ENCODE measurements around the gene RHBDF1. TPM values are rescaled to one million over a fixed set of nuclear protein-coding genes. Genes with fewer than 3 reads are reported as not detected.

The RHBDF1 gene
- total and polyA plus RNA-seq, 4 donors: 26.6 to 51.2 (median 29.9) TPM

GRCh38 chr16:71210-71539 is 1.3 kb downstream of the RHBDF1 start:
- Histone ChIP-seq H3K4me3 (peak overlapping the region; percentile 69), H3K27me3 (ENCODE audit: control insufficient read depth in 3 of 3, insufficient read depth in 3 of 3, low read length in 2 of 3) (no peaks in the 10 kb centered on the region), H3K4me1 (ENCODE audit: control insufficient read depth in 5 of 5, insufficient read depth in 5 of 5, low read length in 5 of 5) (peaks cover 2 to 49% (median 40%) of the 10 kb centered on the region in 5 donors), H3K9me3 (ENCODE audit: control insufficient read depth in 4 of 4, insufficient read depth in 3 of 4, low read length in 3 of 4) (no peaks in the 10 kb centered on the region), H3K9ac (ENCODE audit: insufficient read depth in 1 of 2, low read length in 2 of 2) (peak overlapping the region in 1 of 2 donors; percentile 13), H3K36me3 (ENCODE audit: control insufficient read depth in 4 of 4, insufficient read depth in 4 of 4, low read length in 4 of 4) (no peaks in the 10 kb centered on the region), H3K27ac (ENCODE audit: low read depth in 1 of 2, low read length in 1 of 2) (no peak overlapping the region)
- 48 to 72% methylated on average over 5 of the region's 5 CpGs for WGBS, 2 donors
- TF ChIP-seq CTCF (IDR thresholded peaks at IDR 0.05; ENCODE audit: control extremely low read depth, extremely low read depth): no peak
- DNase-seq: no peak
- ATAC-seq (ENCODE audit: insufficient read depth, low FRiP score): no peak

GRCh38 chr16:69181-69580 is 3.2 kb downstream of the RHBDF1 start:
- Histone ChIP-seq H3K4me1 (ENCODE audit: control insufficient read depth in 5 of 5, insufficient read depth in 5 of 5, low read length in 5 of 5) (peaks cover 0 to 41% (median 34%) of the 10 kb centered on the region in 5 donors), H3K36me3 (ENCODE audit: control insufficient read depth in 4 of 4, insufficient read depth in 4 of 4, low read length in 4 of 4) (peaks cover 0 to 7% (median 2%) of the 10 kb centered on the region in 4 donors), H3K27ac (ENCODE audit: low read depth in 1 of 2, low read length in 1 of 2) (no peak overlapping the region), H3K9ac (ENCODE audit: insufficient read depth in 1 of 2, low read length in 2 of 2) (no peak overlapping the region), H3K9me3 (ENCODE audit: control insufficient read depth in 4 of 4, insufficient read depth in 3 of 4, low read length in 3 of 4) (no peaks in the 10 kb centered on the region), H3K4me3 (no peak overlapping the region), H3K27me3 (ENCODE audit: control insufficient read depth in 3 of 3, insufficient read depth in 3 of 3, low read length in 2 of 3) (no peaks in the 10 kb centered on the region)
- no peak for TF ChIP-seq CTCF (IDR thresholded peaks at IDR 0.05; ENCODE audit: control extremely low read depth, extremely low read depth)
- WGBS, 2 donors: 73 to 82% methylated on average over 8 of the region's 8 CpGs
- DNase-seq: no peak
- no peak for ATAC-seq (ENCODE audit: insufficient read depth, low FRiP score)

GRCh38 chr16:67884-68789 is 4.3 kb downstream of the RHBDF1 start:
- no peak for ATAC-seq (ENCODE audit: insufficient read depth, low FRiP score)
- Histone ChIP-seq H3K9ac (ENCODE audit: insufficient read depth in 1 of 2, low read length in 2 of 2) (no peak overlapping the region), H3K9me3 (ENCODE audit: control insufficient read depth in 4 of 4, insufficient read depth in 3 of 4, low read length in 3 of 4) (no peaks in the 10 kb centered on the region), H3K27me3 (ENCODE audit: control insufficient read depth in 3 of 3, insufficient read depth in 3 of 3, low read length in 2 of 3) (no peaks in the 10 kb centered on the region), H3K4me1 (ENCODE audit: control insufficient read depth in 5 of 5, insufficient read depth in 5 of 5, low read length in 5 of 5) (peaks cover 0 to 41% (median 25%) of the 10 kb centered on the region in 5 donors), H3K36me3 (ENCODE audit: control insufficient read depth in 4 of 4, insufficient read depth in 4 of 4, low read length in 4 of 4) (peaks cover 0 to 17% (median 7%) of the 10 kb centered on the region in 4 donors), H3K4me3 (no peak overlapping the region), H3K27ac (ENCODE audit: low read depth in 1 of 2, low read length in 1 of 2) (no peak overlapping the region)
- WGBS, 2 donors: 88% methylated on average over 27 of the region's 27 CpGs
- no peak for DNase-seq
- TF ChIP-seq CTCF (IDR thresholded peaks at IDR 0.05; ENCODE audit: control extremely low read depth, extremely low read depth): no peak

All from lung (tissue), 12 donors.